ENCODE data around the gene EFHC2. TPM values are rescaled to one million over a fixed set of nuclear protein-coding genes. Genes with fewer than 3 reads are reported as not detected.

The EFHC2 gene
- polyA plus RNA-seq, 1 donor (not counting 4 experiments of a cell fraction or from before 2014, with no cell fraction given) = 0.98 TPM

DNA sequence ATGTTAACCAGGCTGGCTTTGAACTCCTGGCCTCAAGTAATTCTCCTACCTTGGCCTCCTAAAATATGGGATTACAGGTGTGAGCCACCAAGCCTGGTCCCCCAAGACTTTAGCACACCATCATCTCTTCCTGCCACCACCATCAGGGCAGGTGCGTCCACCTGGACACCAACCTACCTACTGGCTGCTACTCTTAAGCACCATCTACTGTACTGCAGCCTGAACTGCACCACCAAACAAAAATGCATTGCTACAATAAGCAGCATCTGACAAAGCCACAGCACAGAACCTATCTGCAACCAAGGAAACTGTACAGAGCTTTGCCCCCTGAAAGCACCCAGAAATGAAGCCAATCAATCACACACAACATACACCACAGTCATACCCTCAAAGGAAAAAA lies 139.7 kb downstream of the EFHC2 start:
- dilution Hi-C loops (cut with MboI; ENCODE audit: extremely low pct_ligation_motif_present, low sequenced_read_pairs) = no loop called here
- Histone ChIP-seq H3K4me1 (ENCODE audit: control insufficient read depth, extremely low read depth, insufficient read depth, low read length) (no peaks in the 10 kb centered on the region), H3K79me2 (ENCODE audit: control insufficient read depth, insufficient read depth, low read length) (no peaks in the 10 kb centered on the region), H3K4me3 (ENCODE audit: control insufficient read depth in 2 of 3, extremely low read depth in 1 of 3, insufficient read depth in 2 of 3, low read depth in 1 of 3, low read length in 3 of 3) (no peak overlapping the region), H3K27me3 (ENCODE audit: control insufficient read depth, extremely low read depth, insufficient read depth, low read length) (no peaks in the 10 kb centered on the region), H2AFZ (ENCODE audit: control insufficient read depth, low read length) (no peak overlapping the region), H3K9me3 (ENCODE audit: control insufficient read depth, low read depth, low read length) (no peaks in the 10 kb centered on the region), H3K36me3 (ENCODE audit: control insufficient read depth in 2 of 2, extremely low read depth in 1 of 2, insufficient read depth in 2 of 2, low read length in 2 of 2) (no peaks in the 10 kb centered on the region), H3K9me1 (ENCODE audit: control insufficient read depth, extremely low read depth, insufficient read depth, low read length) (no peaks in the 10 kb centered on the region), H3K27ac (ENCODE audit: control insufficient read depth, insufficient read depth, low read length) (no peak overlapping the region), H4K20me1 (ENCODE audit: control insufficient read depth, extremely low read depth, insufficient read depth, low read length) (no peaks in the 10 kb centered on the region), H3K9ac (ENCODE audit: control insufficient read depth, extremely low read depth, insufficient read depth, low read length) (no peak overlapping the region), H3K4me2 (ENCODE audit: control insufficient read depth, extremely low read depth, insufficient read depth, low read depth, low read length) (no peak overlapping the region)
- FAIRE-seq (no peak), DNase-seq (ENCODE audit: low read depth, low spot score) (no peak)
- no peak for TF ChIP-seq EZH2 (IDR thresholded peaks at IDR 0.05; ENCODE audit: low read length)
- TF ChIP-seq CTCF (optimal IDR thresholded peaks at IDR 0.05 in 1 of 3, IDR thresholded peaks at IDR 0.05 in 1 of 3, conservative IDR thresholded peaks at IDR 0.05 in 1 of 3; ENCODE audit: extremely low read depth in 1 of 3, insufficient read depth in 2 of 3, low read length in 3 of 3) = peak; percentile 32 to 70 (median 55)

DNA sequence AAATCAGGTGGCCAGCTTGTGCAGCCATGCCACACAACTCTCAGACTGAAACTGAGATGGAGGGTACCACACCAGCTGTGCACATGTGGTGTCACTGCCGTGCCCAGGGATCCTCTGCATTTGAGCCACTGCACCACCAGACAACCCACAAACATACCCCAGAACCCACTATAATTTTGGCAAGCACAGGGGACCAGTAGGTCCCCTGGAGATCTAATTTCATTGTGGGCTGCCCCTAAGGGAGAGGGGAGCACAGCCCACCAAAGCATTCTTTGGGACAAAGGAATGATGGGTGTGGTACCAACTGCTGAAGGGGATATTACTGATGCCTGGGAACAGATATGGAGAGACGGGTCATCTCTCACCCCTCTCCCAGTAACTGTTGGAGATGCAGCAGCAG lies 140.9 kb downstream of the EFHC2 start:
- Histone ChIP-seq H3K4me3 (ENCODE audit: control insufficient read depth in 2 of 3, extremely low read depth in 1 of 3, insufficient read depth in 2 of 3, low read depth in 1 of 3, low read length in 3 of 3) (no peak overlapping the region), H2AFZ (ENCODE audit: control insufficient read depth, low read length) (no peak overlapping the region), H3K4me2 (ENCODE audit: control insufficient read depth, extremely low read depth, insufficient read depth, low read depth, low read length) (no peak overlapping the region), H3K27me3 (ENCODE audit: control insufficient read depth, extremely low read depth, insufficient read depth, low read length) (no peaks in the 10 kb centered on the region), H3K9me3 (ENCODE audit: control insufficient read depth, low read depth, low read length) (no peaks in the 10 kb centered on the region), H3K79me2 (ENCODE audit: control insufficient read depth, insufficient read depth, low read length) (no peaks in the 10 kb centered on the region), H3K36me3 (ENCODE audit: control insufficient read depth in 2 of 2, extremely low read depth in 1 of 2, insufficient read depth in 2 of 2, low read length in 2 of 2) (no peaks in the 10 kb centered on the region), H4K20me1 (ENCODE audit: control insufficient read depth, extremely low read depth, insufficient read depth, low read length) (no peaks in the 10 kb centered on the region), H3K9ac (ENCODE audit: control insufficient read depth, extremely low read depth, insufficient read depth, low read length) (no peak overlapping the region), H3K27ac (ENCODE audit: control insufficient read depth, insufficient read depth, low read length) (no peak overlapping the region), H3K9me1 (ENCODE audit: control insufficient read depth, extremely low read depth, insufficient read depth, low read length) (no peaks in the 10 kb centered on the region), H3K4me1 (ENCODE audit: control insufficient read depth, extremely low read depth, insufficient read depth, low read length) (no peaks in the 10 kb centered on the region)
- no peak for TF ChIP-seq EZH2 (IDR thresholded peaks at IDR 0.05; ENCODE audit: low read length)
- TF ChIP-seq CTCF (optimal IDR thresholded peaks at IDR 0.05 in 1 of 3, IDR thresholded peaks at IDR 0.05 in 1 of 3, conservative IDR thresholded peaks at IDR 0.05 in 1 of 3; ENCODE audit: extremely low read depth in 1 of 3, insufficient read depth in 2 of 3, low read length in 3 of 3) = no peak
- dilution Hi-C loops (cut with MboI; ENCODE audit: extremely low pct_ligation_motif_present, low sequenced_read_pairs) = no loop called here
- DNase-seq (ENCODE audit: low read depth, low spot score) (no peak), FAIRE-seq (no peak)
